ENCODE measurements around the gene GUK1. TPM values are rescaled to one million over a fixed set of nuclear protein-coding genes. Genes with fewer than 3 reads are reported as not detected.
"Not testable (repeated sequence)": the region's sequence is repeated elsewhere in the genome, so short reads cannot be mapped to it uniquely, and the experiment has no call there.

GUK1 gene
- total RNA-seq, 1 donor from 2014 or later = 724 TPM

DNA sequence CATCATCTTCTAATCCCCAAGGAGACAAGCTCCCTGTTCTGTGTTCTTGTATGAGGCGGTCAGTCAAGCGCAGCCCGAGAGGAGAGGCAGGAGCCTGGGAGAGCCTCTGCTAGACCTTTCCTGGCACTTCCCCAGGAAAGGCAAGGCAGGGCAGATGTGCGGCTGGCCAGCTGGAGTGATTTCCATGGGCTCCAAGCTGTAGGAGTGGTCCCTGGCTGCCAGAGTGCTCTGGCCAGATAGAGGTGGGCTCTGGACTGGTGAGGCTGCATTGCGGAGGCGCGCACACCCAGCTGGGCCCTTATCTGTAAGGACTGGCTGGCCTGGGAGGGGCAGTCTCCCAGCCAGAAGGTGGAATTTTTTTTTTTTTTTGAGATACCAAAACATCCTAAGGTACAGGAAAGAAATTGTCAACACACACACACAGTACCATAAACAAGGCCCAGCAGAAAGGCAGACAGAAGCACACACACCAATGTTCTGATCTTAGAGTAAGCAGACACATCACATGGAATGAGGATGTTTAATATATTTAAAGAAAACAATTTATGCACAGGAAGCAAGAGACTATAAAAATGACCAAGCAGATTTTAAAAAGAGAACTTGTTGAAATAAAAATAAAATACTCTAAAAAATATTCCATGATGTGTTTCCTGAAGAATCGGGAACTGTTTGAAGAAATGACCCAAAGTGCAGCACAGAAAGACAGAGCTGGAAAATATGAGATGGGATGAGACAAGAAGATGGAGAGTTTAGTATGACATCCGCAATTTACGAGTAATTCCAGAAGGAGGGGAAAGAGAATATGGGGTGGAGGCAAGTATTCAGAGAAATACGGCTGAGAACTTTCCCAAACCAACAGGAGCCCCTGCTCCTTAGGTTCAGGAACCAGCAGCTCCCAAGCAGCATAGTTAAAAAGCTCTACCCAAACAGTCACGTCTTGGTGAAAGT is 38.9 kb downstream of the GUK1 start:
- no peak for DNase-seq

DNA sequence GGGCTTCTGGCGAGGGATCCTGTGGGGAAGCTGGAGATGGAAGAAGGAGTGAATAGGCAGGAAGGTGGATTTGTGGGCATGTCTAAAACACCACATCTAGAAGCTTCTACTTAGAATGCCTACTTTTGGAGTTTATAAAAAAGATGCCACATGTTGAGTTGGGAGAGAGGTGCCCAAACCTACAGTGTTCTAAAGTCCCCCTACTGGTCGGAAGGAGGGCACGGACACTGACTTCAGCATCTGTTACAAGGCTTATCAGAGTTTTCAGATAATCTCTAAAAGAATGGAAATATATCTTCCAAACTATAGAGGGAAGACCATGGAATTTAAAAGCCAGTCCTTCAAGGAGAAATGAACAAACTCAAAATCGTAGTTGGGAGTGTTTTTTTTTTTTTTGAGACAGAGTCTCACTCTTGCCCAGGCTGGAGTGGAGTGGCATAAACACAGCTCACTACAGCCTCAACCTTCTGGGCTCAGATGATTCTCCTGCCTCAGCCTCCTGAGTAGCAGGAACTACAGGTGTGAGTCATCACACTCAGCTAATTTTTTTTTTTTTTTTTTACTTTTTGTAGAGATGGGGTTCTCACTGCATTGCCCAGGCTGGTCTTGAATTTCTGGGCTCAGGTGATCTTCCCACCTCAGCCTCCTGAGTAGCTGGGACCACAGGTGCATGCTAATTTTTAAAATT is 40.3 kb downstream of the GUK1 start:
- DNase-seq = no peak

DNA sequence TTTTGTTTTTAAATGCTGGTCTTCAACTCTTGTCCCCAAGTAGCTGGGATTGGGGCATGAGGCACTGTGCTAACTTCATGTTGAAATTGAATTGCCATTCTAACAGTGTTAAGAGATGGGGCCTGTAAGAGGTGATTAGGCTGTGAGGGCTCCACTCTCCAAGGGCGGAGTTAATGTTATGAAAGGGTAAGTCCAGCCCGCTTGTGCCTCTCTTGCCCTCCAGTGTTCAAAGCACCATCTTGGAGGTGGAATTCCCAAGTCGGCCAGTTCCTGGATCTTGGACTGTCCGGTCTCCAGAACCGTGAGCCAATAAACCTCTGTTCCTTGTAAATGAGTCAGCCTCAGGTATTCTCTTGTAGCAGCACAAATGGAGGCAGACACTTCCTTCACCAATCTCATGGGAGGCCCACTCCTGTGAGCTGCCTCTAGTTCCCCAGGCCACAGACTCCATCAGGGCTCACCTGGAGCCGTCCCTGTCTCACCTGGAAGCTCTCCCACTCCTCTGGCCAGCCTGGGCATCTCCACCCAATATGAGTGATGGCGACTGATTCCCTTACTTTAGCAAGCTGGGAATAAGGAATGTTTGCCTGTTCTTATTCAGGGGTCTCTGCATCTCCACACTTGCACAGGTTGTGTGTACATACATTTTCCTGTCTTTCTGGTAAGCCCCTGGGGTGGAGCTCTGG is 41.0 kb downstream of the GUK1 start:
- no peak for DNase-seq

DNA sequence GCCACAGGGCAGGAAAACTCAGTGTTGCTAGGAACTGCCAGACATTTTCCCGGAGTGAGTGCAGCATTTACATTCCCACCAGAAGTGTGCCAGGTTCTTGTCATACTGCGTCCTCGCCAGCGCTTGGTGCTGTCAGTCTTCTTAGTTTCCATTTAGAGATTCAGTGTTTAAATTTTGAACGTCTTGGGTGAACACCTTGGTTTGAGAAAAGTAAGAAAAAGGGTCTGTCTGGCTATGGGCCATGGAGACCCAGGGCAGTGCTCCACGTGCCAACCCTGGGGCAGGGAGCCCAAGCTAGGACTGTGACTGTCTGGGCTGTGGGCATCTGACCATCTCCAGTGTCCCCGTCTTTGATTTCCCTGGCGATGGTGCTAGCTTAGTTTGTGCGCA is 41.6 kb downstream of the GUK1 start:
- no peak for DNase-seq

DNA sequence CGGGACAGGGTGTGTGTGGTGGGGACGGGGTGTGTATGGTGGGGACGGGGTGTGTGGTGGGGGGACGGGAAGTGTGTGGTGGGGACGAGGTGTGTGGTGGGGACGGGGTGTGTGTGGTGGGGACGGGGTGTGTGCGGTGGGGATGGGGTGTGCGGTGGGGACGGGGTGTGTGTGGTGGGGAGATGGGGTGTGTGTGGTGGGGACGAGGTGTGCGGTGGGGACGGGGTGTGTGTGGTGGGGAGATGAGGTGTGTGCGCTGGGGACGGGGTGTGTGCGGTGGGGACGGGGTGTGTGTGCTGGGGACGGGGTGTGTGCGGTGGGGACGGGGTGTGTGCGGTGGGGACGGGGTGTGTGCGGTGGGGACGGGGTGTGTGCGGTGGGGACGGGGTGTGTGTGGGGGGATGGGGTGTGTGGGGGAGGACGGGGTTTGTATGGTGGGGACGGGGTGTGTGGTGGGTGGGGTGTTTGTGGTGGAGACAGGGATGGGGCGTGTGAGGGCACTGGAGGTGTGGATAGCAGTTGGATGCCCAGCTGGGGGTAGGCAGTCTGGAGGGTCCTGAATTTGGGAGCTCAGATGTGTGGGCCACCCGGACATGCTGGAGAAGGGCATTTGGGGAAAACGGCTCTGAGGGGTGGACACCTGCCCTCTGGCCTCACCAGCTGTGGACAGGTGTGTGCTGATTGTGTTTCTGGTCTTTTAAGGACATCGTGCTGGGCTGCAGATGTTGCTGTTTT is 42.4 kb downstream of the GUK1 start:
- no peak for DNase-seq

DNA sequence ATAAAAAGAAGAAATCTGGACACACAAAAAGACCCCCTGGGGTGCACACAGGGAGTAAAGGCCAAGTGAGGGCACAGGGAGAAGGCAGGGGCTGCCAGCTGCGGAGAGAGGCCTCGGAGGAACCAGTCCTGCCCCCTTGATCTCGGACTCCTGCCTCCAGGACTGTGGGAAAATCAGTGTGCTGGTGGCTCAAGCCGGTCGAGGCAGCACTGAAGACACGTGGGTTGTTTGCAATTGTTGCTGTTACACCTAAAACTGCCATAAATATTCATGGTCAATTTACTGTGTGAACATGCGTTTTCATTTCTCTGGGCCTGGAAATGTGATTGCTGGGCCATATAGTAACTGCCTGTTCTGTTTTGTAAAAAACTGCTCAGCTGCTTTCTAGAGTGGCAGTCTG is 44.1 kb downstream of the GUK1 start:
- DNase-seq = no peak

DNA sequence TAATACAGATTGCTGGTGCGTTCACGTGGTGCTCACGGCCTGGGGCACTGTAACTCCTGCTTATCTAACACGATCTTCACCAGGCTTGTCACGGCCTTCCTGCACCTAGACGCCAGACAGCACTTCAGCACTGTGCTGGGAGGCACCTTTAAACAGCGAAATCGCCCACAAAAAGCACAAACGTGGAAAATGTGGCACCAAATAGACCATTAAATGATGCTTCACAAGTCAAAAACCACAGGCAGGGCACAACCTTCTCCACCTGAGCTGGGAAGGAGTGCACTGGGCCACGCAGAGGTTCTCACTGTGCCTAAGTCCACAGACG is 45.5 kb downstream of the GUK1 start:
- DNase-seq = no peak

DNA sequence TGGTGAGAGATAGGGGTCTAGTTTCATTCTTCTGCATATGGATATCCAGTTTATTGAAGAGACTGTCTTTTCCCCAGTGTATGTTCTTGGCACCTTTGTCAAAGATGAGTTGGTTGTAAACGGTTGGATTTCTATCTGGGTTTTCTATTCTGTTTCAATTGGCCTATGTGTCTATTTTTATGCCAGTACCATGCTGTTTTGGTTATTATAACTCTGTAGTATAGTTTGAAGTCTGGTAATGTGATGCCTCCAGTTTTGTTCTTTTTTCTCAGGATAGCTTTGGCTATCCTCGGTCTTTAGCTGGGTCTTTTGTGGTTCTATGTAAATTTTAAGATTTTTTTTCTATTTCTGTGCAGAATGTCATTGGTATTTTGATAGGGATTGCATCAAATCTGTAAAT is 48.2 kb downstream of the GUK1 start:
- DNase-seq = not testable (repeated sequence)

DNA sequence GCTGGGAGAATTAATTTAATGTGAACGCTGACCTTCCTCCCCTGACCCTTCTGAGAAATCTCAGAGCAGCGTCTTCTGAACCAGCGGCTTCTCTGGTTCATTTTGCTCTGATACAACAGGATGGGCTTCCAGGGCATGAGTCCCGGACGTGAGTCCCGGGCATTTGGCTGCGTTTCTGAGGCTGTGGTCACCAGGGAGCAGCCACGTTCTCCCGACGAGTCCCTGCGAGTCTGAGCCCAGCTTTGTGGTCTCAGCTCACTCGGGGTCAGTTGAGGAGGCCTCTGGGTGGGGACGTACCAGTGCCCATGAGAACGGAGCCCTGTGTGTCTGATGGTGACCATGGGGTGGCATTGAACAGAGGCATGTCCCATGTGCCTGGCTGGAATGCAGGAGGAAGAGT is 50.1 kb downstream of the GUK1 start:
- no peak for DNase-seq

DNA sequence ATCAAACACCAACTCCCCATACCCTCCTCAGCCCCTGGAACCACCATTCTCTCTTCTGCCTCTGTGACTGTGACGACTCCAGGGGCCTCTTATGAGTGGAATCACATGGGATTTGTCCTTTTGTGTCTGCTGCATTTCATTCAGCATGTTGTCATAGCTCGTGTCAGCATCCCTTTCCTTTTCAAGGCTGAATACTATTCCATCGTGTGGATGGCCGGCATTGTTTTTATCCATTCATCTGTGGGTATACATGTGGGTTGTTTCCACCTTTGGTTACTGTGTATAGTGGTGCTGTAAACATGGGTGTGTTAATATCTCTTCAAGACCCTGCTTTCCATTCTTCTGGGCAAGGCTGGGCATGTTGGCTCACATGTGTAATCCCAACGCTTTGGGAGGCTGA is 50.7 kb downstream of the GUK1 start:
- no peak for DNase-seq

DNA sequence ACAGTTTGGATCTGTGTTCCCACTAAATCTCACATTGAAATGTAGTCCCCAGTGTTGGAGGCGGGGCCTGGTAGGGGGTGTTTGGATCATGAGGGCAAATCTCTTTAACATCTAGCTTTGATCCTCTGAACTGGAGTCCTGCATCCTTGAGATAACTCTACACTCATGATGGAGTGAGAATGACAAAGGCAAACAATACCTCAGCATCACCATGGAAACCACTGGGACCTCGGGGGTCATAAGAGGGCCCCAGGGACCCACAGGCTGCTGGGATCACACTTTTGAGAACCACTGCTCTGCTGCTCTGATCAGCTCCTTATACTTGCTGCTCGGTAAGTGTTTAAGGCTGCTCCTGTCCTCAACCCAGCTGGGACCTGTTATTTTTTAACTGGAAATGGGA is 54.4 kb downstream of the GUK1 start:
- DNase-seq = no peak

DNA sequence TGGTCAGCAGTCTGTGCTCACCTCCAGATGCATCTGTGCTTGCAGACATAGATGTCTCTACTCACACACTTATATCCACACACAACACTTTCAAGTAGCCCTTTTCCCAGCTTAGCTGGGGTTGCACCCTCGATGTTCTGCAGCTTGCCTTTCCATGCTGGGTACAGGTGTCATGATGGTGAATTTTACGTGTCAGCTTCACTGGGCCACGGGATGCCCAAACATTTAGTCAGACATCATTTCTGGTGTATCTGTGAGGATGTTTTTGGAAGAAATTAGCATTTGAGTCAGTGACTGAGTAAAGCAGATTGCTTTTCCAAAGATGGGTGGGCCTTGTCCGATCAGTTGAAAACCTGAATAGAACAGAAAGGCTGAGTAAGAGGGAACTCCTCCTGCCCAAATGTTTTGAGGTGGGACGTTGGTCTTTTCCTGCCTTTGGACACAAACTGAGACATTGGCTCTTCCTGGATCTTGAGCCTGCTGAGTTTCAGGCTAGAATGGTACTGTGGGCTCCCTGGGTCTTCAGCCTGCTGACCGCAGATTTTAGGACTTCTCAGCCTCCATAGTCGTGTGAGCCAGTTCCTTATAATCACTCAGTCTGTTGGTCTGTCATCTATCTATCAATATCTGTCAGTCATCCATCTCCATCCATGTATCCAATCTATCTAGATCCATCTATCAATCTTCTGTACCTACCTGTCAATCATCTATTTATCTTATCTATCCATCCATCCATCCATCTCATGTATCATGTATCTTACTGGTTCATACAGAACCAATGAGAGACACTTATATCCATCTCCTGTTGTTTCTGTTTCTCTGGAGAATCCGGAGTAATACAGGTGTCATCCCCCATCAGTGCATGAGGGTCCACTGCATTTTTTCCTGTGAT is 55.1 kb downstream of the GUK1 start:
- DNase-seq = no peak

DNA sequence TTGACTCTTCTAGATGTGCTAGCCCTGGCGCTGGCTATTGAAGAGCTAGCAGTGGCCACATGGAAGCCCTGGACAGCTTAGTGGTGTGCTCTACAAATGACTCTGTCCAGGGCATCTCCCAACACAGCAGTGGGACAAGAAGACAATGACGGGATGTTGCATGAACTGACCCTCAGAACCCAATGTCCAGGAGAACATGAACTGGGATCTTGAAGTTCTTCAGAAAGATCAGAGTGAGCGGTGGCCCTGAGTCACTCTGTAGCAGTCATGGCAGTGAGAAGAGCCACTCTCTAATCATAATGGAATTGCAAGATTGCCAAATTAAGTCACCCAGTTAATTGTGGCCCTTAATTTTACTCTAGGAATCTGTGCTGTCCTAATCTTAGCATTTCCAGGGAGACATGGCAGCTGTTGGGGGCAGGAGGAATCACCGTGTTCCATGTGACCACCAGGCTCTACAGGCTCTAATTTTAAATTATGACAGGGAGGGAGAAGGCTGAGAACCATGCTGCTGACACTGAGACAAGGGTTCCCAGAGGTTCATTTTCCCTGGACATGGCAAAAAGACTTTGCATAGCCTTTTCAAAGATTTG is 57.6 kb downstream of the GUK1 start:
- no peak for DNase-seq

Other genes with a start within 250 kb of the GUK1 start
- 1.8 and 2.9 TPM in 2 replicates for gene WNT9A, start 192.3 kb upstream of the GUK1 start, total RNA-seq
- not detected in 2 replicates for gene WNT3A, start 133.3 kb upstream of the GUK1 start, total RNA-seq
- gene ARF1, start 57.6 kb upstream of the GUK1 start, total RNA-seq = 264 and 393 TPM in 2 replicates
- 12.1 and 18.5 TPM in 2 replicates for gene C1orf35, start 37.0 kb upstream of the GUK1 start, total RNA-seq
- gene MRPL55, start 31.0 kb upstream of the GUK1 start, total RNA-seq = 54.3 and 55.7 TPM in 2 replicates
- 5.0 and 5.8 TPM in 2 replicates for gene GJC2, start 9.7 kb downstream of the GUK1 start, total RNA-seq
- 9.5 and 17.4 TPM in 2 replicates for gene IBA57, start 25.5 kb downstream of the GUK1 start, total RNA-seq
- gene OBSCN, start 67.8 kb downstream of the GUK1 start, total RNA-seq = 4.4 and 9.5 TPM in 2 replicates

Measured in dermis blood vessel endothelial cell (primary cell).